GM18526 (cell line): Measurements from ENCODE around the gene MYO1D.

Experiments used
- POLR2A ChIP-seq: IDR thresholded peaks from 3 replicates; pipeline ENCODE4 v1.6.1; 2011; ENCODE audit not compliant: insufficient read length; ENCODE audit errors: extremely low read depth

The MYO1D gene

DNA sequence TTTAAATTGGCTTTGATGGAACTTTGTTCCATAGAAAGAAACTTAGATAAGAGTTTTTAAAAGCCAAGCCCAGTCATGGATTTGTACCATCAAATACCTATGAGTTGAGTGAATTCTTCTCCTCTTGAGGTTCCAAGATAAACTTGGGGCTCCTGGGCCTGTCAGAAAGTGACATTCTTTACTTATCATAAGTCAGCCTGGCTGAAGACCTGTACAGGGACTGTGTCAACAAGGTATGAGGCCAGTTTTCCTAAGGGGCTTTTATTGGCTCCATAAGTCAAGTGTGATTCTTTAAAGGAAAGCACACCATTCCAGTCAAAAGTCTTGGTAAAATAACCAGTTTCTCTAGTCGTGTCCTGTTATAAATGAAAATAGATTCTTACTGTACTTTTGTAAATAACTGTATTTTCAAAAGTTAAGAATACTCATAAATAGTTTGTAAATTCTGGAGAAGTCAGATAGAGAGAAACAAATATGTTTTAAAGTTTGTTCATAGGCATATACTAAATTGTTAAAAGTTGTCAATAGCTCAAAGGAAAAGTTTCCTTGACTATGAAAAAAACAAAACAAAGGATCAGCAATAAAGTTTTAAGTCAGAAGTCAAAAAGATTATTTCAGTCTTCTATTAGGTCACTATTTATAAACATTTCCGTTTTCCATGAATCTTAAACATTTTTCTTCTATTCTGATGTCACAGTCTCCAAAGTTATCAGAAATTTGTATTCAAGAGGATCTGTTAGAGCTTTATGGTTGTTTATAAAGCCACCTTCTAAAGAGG is 22.5 kb upstream of the MYO1D start:
- TF ChIP-seq POLR2A: no peak

DNA sequence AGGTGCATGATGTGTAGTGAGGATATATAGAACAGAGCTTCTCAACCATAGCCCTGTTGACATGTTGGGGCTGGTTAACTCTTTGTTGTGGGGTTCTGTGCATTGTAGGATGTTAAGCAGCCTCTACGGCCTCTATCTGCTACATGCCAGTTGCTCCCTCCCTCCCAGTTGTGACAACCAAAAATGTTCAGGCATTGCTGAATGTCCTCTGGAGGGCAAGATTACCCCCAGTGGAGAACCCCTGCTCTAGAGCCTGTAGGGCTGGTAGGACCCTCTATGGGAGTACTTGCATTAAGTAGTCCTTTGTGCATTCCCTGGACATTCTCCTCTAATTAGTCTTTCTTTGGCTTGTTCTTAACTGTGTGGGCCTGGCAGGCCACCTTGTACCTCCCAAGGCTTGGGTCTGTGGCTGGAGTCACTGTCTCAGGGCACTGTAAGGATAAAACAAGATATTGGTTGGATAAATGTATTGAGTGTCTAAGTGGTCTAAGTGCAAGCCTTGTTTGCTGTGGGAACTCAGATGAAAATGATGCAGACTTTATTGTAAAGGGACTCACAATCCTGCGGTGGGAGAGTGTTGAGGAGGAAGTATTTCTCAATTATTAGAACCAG is 19.8 kb upstream of the MYO1D start:
- no peak for TF ChIP-seq POLR2A

DNA sequence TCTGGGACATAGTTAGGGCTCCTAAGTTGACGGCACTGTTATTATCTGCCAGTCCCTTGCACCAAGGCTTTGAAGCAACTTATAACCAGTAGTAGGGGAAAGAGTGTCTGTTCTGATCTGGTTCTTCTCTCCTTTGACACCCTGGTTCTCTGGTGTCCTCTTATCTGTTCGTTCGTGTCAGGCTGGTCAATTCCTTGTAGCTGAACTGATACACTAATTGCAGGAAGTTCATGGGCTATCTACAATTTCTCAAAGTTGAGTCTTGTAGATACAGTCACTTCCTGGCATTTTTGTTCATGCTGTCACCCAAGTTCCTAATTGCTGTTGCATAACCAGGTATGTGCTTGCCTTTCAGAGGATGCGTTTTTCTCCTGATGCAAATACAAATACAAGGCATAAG is 17.3 kb upstream of the MYO1D start:
- TF ChIP-seq POLR2A: no peak

DNA sequence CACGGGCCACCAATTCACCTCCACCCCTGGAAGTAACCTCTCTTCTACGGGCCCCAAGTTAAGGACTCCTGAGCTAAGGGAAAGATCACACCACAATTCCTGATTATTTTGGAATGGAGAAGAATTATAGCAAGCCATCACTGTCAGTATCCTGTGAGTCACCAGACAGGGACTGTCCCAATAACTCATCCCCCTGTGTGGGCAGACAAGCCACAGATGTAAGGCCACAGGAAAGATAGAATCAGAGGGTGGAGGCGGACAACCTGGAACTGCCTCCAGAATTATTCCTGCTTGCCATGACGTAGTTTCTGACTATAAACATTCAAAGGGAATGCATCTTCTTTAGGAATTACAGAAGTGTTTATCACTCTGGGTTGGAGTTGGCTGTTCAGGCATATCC is 5.8 kb upstream of the MYO1D start:
- TF ChIP-seq POLR2A: no peak

DNA sequence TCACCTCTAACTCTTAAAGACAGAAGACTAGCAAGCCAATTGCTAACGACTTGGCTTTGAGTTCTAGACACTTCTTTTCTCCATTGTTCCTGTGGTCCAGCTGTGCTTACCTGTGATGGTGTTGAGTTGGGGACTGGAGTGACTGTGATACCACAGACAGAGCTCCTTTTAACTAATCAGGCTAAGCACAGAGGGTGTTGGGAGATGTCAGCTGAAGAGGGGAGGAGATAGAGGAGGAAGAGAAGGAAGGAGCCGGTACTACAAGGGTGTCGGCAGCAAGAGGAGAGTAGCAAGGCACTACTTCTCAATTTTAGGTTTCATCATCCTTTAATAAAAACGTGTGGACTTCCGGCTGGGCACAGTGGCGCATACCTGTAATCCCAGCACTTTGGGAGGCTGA is 5.1 kb upstream of the MYO1D start:
- no peak for TF ChIP-seq POLR2A

DNA sequence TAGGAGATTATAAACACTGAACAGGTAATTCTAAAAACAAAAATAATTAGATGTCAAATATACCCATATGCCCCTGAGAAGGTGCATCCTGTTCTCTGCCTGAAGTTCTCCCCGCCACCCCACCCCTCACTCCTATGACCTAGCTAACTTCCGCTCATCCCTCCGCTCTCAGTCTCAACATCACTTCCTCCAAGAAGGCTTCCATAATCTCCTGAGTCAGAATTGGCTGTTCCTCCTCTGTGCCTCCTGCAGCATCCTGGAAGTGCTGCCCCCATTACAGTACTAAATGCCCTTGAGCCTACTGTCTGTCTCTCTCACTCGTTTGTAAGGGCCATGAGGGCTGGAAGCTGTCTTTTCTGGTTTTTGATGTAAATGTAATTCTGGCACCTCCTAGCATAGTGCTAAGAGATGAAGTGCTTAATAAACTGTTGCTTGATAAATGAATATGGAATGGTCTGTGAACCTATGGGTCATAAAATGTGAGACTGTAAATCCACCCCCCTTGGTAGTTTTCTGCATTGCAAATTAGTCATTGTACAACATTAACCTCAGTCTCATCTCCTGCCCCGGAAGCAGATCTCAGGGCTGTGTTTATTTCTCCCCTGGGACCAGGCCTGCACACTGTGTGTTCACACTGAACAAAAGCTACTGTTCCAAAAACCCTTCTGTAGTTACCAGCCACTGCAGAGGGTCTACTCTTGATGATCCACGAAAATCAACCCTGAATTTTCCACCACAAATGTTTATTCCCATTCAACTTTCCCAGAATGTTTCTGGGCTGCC is 3.9 kb upstream of the MYO1D start:
- no peak for TF ChIP-seq POLR2A

DNA sequence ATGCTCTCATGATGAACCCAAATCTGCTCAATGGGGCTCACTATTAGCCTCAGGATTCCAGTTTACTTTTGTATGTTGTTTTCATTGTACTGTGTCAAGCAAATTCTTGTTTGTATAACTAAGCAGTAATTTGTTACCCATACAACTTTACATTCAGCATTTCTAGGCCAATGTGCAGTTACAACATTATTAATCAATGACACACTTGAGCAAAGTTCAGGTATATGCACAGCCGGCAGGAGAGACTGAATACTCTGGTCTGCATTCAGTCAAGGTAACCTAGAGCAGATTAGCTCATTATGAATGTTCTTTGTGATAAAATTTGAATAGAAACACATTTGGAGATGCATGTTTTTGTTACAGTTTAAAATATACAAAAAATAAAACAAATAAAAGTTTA is 2.2 kb upstream of the MYO1D start:
- no peak for TF ChIP-seq POLR2A

DNA sequence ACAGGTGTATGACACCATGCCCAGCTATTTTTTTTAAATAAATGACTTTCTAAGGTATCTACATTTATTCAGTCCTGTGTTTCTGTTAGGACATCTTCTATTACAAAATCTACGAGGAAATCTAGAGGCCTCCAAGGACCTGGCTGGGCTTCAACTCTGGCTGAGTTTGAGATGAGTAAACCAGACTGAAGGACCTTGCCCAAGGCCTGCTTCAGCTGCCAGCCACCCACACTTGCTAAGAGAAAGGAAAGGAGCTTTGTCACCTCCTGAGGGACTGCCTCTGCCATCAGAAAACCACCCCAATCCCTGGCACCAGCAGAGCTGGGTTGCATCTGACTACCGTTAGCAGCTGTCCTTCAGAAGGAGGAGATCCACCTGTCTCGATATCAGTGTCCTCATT is 1.3 kb upstream of the MYO1D start:
- TF ChIP-seq POLR2A: no peak

DNA sequence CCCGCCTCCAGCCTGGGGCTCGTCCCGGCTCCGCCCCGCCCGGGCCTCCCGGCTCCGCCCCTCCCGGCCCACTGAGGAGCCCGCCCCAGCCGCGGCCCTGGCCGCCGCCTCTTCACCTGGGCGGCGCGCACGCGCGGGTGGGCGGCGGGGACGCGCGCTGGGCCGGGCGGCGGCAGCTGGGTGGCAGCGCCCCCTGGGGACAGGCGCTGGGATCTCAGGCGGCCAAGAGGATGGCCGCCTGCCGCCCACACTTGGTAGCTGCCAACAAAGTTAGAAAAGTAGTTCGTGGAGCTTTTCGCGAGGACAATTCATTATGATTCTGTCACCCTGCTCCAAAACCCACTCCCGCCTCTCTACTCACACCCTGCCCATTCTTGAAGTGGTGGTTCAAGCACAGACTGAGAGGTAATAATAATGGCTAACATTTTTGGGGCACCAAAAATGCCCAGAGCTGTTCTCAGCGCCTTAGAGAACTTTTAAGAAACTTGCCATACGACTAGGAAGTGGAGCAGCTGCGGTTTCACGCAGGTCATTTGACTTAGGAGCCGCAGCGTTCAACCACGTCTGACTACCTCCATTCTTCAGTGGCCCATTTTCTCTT is 340 bp upstream of the MYO1D start:
- TF ChIP-seq POLR2A: no peak

DNA sequence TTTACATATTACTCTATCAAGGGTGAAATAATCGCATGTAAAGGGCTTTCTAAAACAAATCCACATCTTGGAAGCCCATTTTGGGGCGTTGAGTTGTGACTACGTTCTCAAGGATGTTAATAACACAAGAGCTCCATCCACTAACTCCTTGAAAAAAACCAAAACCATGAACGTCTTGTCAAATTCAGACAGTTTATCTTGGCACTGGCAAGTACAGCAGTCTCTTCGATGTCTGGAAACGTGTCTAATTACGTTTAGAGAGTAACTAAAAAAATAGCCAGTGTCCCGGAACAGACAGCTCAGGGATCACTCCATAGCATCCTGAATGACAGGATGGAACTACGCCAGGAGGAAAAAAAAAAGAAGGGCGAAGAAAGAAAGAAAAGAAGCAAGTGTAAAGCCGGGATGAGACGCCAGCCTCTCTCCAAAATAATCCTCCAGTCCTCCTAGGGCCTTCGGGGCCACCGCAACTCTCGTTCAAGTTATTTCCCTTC is 954 bp downstream of the MYO1D start:
- TF ChIP-seq POLR2A: no peak

DNA sequence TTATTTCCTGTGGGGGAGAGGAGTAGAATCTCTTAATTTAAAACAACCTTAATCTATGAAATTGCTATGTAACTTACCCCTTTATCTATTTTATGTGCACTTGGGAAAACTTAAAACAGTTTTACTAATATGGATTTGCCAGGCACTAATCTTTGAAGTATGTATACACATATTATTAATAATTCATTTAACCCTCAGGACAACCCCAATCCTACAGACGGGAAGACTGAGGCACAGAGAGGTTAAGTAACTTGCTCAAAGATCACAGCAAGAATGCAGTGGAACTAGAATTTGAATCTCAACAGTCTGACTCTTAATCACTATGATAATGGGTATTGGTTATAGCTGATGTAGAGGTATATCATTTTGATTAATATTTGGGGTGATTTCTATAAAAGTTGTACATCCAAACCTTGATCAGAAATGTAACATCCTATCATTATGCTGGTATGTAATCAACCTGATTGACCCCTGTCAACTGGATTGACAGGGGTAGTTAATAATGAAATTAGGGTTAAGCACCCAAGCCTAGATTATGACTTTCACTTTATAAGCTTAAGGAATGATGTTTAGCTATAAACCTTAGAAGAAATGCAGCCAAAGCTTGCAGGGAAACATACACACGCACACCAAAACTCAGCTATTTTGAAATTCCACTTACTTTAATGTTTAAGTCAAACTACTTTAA is 1.6 kb downstream of the MYO1D start:
- no peak for TF ChIP-seq POLR2A

DNA sequence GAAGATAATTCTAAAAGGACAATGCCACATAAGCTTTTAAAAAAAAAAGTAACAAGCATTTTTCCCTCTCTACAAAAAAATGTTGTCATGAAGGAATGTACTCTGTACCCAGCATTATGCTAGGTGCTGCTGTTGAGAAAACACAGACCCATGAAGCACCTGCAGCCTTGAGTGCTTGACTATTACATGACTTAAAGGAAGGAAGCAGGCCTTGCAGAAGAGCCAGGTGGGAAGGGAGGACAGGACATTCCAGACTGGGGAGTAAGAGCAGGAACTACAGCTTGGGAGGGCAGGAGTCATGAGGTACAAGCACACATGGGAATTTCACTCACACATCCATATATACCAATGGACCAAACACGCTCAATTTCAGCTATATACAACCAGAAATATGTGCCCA is 3.8 kb downstream of the MYO1D start:
- TF ChIP-seq POLR2A: no peak

DNA sequence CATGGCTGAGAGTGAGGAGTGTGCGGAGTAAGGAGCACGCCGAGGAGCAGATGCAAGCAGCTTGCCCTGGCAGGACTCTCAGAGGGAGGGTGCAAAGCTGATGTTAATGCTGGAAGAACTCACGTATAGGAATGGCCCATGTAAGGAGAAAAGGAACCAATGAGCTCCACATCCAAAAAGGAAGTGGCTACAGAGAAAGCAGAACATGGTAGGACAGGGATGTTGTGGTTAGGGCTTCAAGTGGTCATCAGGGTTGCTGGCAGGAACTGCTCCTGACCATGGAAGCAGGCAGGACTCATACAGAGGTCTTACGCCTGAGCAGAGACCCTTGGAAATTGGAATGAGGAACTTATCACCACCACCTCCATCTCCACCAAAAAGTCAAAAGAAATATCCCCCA is 5.2 kb downstream of the MYO1D start:
- no peak for TF ChIP-seq POLR2A

DNA sequence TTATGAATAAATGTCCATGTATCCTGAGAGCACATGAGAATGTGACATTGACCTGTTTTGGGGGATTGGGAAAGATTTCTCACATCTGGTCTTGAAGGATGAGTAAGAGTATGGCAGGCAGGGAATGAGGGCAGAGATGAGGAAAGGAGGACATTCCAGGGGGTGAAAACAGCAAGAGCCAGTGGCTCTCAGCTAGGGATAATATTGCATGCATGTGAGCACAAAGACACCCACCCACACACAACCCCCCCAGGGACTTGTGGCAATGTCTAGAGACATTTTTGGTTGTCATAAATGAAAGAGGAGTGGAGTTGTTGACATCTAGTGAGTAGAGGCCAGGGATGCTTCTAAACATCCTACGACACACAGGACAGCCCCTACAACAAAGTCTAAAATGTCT is 6.0 kb downstream of the MYO1D start:
- no peak for TF ChIP-seq POLR2A

DNA sequence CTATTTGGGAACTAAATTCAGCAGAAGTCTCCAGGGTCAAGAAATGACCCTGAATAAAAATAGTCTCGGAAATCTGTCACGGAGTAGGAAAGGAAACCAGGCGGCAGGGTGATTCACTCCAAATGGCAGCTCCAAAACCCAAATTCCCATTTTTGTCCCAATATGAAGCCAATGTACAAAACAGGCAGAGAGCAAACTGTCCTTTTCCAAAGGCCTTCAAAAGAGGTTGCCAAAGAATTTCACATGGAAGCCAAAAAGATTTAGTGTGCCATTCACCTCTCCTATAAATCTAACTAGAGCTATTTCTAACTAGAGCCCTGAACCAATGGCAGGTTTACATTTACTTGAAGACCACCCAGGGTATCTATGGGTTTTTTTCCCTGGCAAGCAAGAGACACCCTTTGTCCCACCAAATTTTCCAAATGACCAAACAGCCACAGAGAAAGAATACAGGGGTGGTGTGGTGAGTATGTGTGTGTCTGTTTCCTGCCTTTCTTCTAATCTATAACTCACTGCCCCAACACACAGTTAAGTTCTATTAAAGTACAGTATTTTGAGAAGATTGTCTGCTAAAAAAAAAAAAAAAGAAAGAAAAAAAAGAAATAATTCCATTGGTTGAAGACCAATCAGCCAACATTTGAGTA is 6.8 kb downstream of the MYO1D start:
- no peak for TF ChIP-seq POLR2A

DNA sequence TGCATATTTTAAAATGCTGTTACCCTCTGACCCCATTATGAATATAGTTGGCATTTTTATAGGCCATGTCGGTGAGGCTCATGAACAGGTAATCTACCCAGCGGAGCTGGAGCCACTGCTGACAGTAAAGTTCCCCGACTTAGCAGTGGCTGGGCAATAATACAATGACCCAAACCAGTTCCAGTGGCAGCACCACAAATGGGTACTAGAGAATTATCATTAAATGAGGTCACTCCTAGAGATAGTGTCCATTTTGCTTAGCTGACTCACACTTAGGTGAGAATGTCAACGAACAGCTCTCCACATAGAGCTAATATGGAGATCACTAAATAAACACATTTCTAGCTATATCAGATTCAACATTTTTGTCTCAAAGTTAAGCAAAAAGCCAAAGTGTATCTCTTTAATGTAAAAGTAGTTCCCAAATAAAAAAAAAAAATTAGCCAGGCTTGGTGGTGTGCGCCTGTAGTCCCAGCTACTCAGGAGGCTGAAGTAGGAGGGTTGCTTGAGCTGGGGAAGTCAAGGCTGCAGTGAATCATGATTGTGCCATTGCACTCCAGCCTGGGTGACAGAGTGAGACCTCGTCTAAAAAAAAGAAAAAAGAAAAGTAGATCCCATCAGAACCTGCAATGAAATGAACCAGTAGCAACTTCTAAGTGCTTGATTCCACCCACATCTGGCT is 7.4 kb downstream of the MYO1D start:
- TF ChIP-seq POLR2A: no peak
